ENCODE results near the gene CLSTN2.

DNA sequence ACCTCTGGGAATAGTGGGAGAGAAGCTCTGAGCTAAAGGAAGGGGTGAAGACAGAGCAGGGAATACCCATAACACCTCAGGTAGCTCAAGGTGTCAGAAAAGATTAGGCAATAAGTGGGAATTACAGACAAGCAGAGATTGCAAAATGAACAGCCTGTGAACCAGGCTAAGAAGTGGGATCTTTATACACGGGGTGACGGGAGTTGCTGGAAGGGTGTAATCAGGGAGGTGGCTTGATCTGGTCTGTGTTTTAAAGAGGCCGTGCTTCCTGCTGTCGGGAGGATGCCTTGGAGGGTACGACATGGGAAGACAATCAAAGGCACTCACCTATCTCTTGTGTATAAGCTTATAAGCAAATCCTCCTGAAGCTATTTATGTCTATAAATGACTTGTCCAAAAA is 216.3 kb downstream of the CLSTN2 start:
- TF ChIP-seq, protein P1, sequence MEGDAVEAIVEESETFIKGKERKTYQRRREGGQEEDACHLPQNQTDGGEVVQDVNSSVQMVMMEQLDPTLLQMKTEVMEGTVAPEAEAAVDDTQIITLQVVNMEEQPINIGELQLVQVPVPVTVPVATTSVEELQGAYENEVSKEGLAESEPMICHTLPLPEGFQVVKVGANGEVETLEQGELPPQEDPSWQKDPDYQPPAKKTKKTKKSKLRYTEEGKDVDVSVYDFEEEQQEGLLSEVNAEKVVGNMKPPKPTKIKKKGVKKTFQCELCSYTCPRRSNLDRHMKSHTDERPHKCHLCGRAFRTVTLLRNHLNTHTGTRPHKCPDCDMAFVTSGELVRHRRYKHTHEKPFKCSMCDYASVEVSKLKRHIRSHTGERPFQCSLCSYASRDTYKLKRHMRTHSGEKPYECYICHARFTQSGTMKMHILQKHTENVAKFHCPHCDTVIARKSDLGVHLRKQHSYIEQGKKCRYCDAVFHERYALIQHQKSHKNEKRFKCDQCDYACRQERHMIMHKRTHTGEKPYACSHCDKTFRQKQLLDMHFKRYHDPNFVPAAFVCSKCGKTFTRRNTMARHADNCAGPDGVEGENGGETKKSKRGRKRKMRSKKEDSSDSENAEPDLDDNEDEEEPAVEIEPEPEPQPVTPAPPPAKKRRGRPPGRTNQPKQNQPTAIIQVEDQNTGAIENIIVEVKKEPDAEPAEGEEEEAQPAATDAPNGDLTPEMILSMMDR (conservative IDR thresholded peaks at IDR 0.05 in 1 of 2, IDR thresholded peaks at IDR 0.05 in 1 of 2; ENCODE audit: extremely low read depth in 1 of 2, insufficient read depth in 1 of 2, low read depth in 1 of 2, low read length in 2 of 2) = no peak
- no peak for TF ChIP-seq EZH2 (IDR thresholded peaks at IDR 0.05; ENCODE audit: borderline replicate concordance, low read length)
